ENCODE results near the gene CCDC200.
A peak's percentile ranks its signal among the peaks of the same experiment; 100 is the strongest.
"Not testable (repeated sequence)": the region's sequence is repeated elsewhere in the genome, so short reads cannot be mapped to it uniquely, and the experiment has no call there.

Gene CCDC200

GRCh38 chr17:43216369-43216761, 12.1 kb downstream of the CCDC200 start:
- DNase-seq (ENCODE audit: low read depth in 3 of 3) = no peak

GRCh38 chr17:43215341-43215740, 13.1 kb downstream of the CCDC200 start:
- DNase-seq (ENCODE audit: low read depth in 3 of 3) = no peak

- DNase-seq (ENCODE audit: low read depth in 3 of 3) = no peak
Measured at GRCh38 chr17:43213545-43213944, 14.9 kb downstream of the CCDC200 start.

GRCh38 chr17:43212641-43213490, 15.6 kb downstream of the CCDC200 start:
- DNase-seq (ENCODE audit: low read depth in 3 of 3) = no peak

- DNase-seq (ENCODE audit: low read depth in 3 of 3) = peak; percentile 53 to 54 (median 53)
Measured at GRCh38 chr17:43211480-43212402, 16.7 kb downstream of the CCDC200 start, which contains the start of gene TMEM106A. TMEM106A (plus strand) TSS chr17:43211875; CDS start chr17:43213042, 1,167 bp downstream.

- DNase-seq (ENCODE audit: low read depth in 3 of 3) = no peak
Measured at GRCh38 chr17:43211123-43211479, 17.3 kb downstream of the CCDC200 start.

- no peak for DNase-seq (ENCODE audit: low read depth in 3 of 3)
Measured at GRCh38 chr17:43210576-43210975, 17.8 kb downstream of the CCDC200 start.

- not testable (repeated sequence) for DNase-seq (ENCODE audit: low read depth in 3 of 3)
Measured at GRCh38 chr17:43203013-43203412, 25.4 kb downstream of the CCDC200 start.

GRCh38 chr17:43200127-43200526, 28.3 kb downstream of the CCDC200 start:
- no peak for DNase-seq (ENCODE audit: low read depth in 3 of 3)

GRCh38 chr17:43199633-43200032, 28.8 kb downstream of the CCDC200 start:
- no peak for DNase-seq (ENCODE audit: low read depth in 3 of 3)

GRCh38 chr17:43193251-43193650, 35.2 kb downstream of the CCDC200 start:
- no peak for DNase-seq (ENCODE audit: low read depth in 3 of 3)

GRCh38 chr17:43186656-43187055, 41.8 kb downstream of the CCDC200 start:
- DNase-seq (ENCODE audit: low read depth in 3 of 3) = not testable (repeated sequence)

GRCh38 chr17:43183921-43184320, 44.5 kb downstream of the CCDC200 start:
- no peak for DNase-seq (ENCODE audit: low read depth in 3 of 3)

GRCh38 chr17:43176119-43176570, 52.3 kb downstream of the CCDC200 start:
- DNase-seq (ENCODE audit: low read depth in 3 of 3) = no peak

GRCh38 chr17:43175213-43176118, 53.0 kb downstream of the CCDC200 start:
- no peak for DNase-seq (ENCODE audit: low read depth in 3 of 3)

GRCh38 chr17:43171586-43172487, 56.6 kb downstream of the CCDC200 start:
- DNase-seq (ENCODE audit: low read depth in 3 of 3) = no peak
